Measurements from ENCODE around the gene UBA1. TPM values are rescaled to one million over a fixed set of nuclear protein-coding genes. Genes with fewer than 3 reads are reported as not detected.
A peak's percentile ranks its signal among the peaks of the same experiment; 100 is the strongest.

The UBA1 gene
- total and polyA plus RNA-seq, 2 donors (not counting 3 experiments of a cell fraction or from before 2014, with no cell fraction given), result 237 to 297 TPM

GRCh38 chrX:47206316-47206715 lies 12.7 kb downstream of the UBA1 start:
- no peak for TF ChIP-seq MYC (IDR thresholded peaks at IDR 0.05; ENCODE audit: low read depth, low read length)
- TF ChIP-seq JUN (IDR thresholded peaks at IDR 0.05; ENCODE audit: borderline replicate concordance, insufficient read depth, insufficient read length, low read depth), result no peak
- no peak for TF ChIP-seq GATA2 (IDR thresholded peaks at IDR 0.05; ENCODE audit: insufficient read depth, insufficient read length, low read depth, low read length)
- TF ChIP-seq POLR2AphosphoS5 (IDR thresholded peaks at IDR 0.05; ENCODE audit: insufficient read depth, low read depth, low read length), result no peak
- TF ChIP-seq MAX (IDR thresholded peaks at IDR 0.05; ENCODE audit: insufficient read depth, insufficient read length), result no peak
- no peak for TF ChIP-seq POLR2A (IDR thresholded peaks at IDR 0.05; ENCODE audit: low read depth, low read length)
- TF ChIP-seq CTCF (IDR thresholded peaks at IDR 0.05; ENCODE audit: extremely low read depth in 1 of 2, insufficient read depth in 1 of 2, low read depth in 1 of 2, low read length in 2 of 2), result no peak
- TF ChIP-seq FOS (IDR thresholded peaks at IDR 0.05; ENCODE audit: borderline replicate concordance, insufficient read depth, low read length), result no peak
- TF ChIP-seq EZH2 (IDR thresholded peaks at IDR 0.05; ENCODE audit: borderline replicate concordance, low read depth, low read length, severe bottlenecking), result no peak
- no peak overlapping the region for H3K4me2 ChIP-seq (ENCODE audit: insufficient read depth, low read length)
- H3K79me2 ChIP-seq (ENCODE audit: control insufficient read depth, insufficient read depth, low read length), result no peaks in the 10 kb centered on the region
- intact Hi-C loops (cut with micrococcal nuclease), result no loop called here
- peaks cover 14 to 56% of the 10 kb centered on the region in 2 experiments for H3K36me3 ChIP-seq (ENCODE audit: control insufficient read depth in 2 of 2, extremely low read depth in 1 of 2, insufficient read depth in 2 of 2, low read length in 2 of 2)
- FAIRE-seq, result peak; percentile 43
- no TSS peak for BruUV-seq (replicated peaks)
- dilution Hi-C loops (cut with MboI; ENCODE audit: extremely low pct_ligation_motif_present, low sequenced_read_pairs), result no loop called here
- H3K9me3 ChIP-seq (replicated peaks; ENCODE audit: control insufficient read depth, insufficient read depth, low read length), result no peaks in the 10 kb centered on the region
- H2AFZ ChIP-seq (ENCODE audit: low read depth, low read length), result no peak overlapping the region
- DNase-seq (ENCODE audit: low read depth, low spot score), result no peak
- no peak overlapping the region for H3K4me3 ChIP-seq (replicated peaks in 1 of 3; ENCODE audit: insufficient read depth in 1 of 3, low read depth in 1 of 3, low read length in 3 of 3)
- ChIA-PET CTCF (interaction anchor here (0.8 to 1.1 kb wide), 2 partner anchors 178 to 317 kb away, joined by 3 to 4 read pairs; no protein-coding TSS in a partner anchor), POLR2A (no interaction called here)
- H3K9ac ChIP-seq (replicated peaks; ENCODE audit: extremely low read depth, insufficient read depth, low read length), result no peak overlapping the region
- no peaks in the 10 kb centered on the region for H3K27me3 ChIP-seq (ENCODE audit: control insufficient read depth in 2 of 2, insufficient read depth in 2 of 2, low read length in 2 of 2)
- no peaks in the 10 kb centered on the region for H3K4me1 ChIP-seq (ENCODE audit: control insufficient read depth, extremely low read depth, insufficient read depth, low read length)
- H4K20me1 ChIP-seq (replicated peaks; ENCODE audit: control insufficient read depth, extremely low read depth, insufficient read depth, low read length), result no peaks in the 10 kb centered on the region
- H3K9me1 ChIP-seq (replicated peaks; ENCODE audit: control insufficient read depth, extremely low read depth, insufficient read depth, low read length), result no peaks in the 10 kb centered on the region
- no peak overlapping the region for H3K27ac ChIP-seq (ENCODE audit: insufficient read depth, low read depth, low read length)

Data from endothelial cell of umbilical vein (primary cell).